Breast epithelium (tissue), 4 donors: ENCODE measurements around the gene FZR1. TPM values are rescaled to one million over a fixed set of nuclear protein-coding genes. Genes with fewer than 3 reads are reported as not detected.

Experiments used
- DNase-seq, 2 donors: peaks; one replicate each; pipeline ENCODE4 v3.0.0-alpha.2; 2019; ENCODE audit warnings: low spot score in 2 of 2
- H3K27ac ChIP-seq, 2 donors: fragments of 200-600 bp; sonication (generic) in 1 of 2; one replicate each; pipeline ENCODE4 v1.5.1; 2016 to 2019; ENCODE audit warnings: mild to moderate bottlenecking in 1 of 2
- H3K27me3 ChIP-seq, 2 donors: fragments of 200-600 bp; sonication (generic) in 1 of 2; one replicate each; pipeline versions ENCODE4 v1.5.1 to v1.6.0; 2017 to 2019; ENCODE audit warnings: control low read depth in 1 of 2, mild to moderate bottlenecking in 1 of 2
- H3K36me3 ChIP-seq: fragments of 200-600 bp; one replicate; pipeline ENCODE4 v1.5.1; 2019
- H3K4me1 ChIP-seq, 2 donors: fragments of 200-600 bp; sonication (generic); one replicate each; pipeline ENCODE4 v1.5.1; 2016 to 2019; ENCODE audit warnings: control low read depth in 1 of 2
- H3K4me3 ChIP-seq, 3 donors: fragments of 200-600 bp; sonication (generic); 1 replicate in 2 of 3; 2 replicates in 1 of 3; pipeline ENCODE4 v1.5.1; 2016 to 2019; ENCODE audit warnings: mild to moderate bottlenecking in 3 of 3, moderate library complexity in 2 of 3
- H3K9me3 ChIP-seq, 2 donors: fragments of 200-600 bp; sonication (generic) in 1 of 2; one replicate each; pipeline ENCODE4 v1.5.1; 2016 to 2019; ENCODE audit warnings: control low read depth in 1 of 2
- POLR2A ChIP-seq: fragments of 450-650 bp; IDR thresholded peaks from one replicate; pipeline ENCODE4 v1.6.1; 2016; ENCODE audit warnings: antibody characterized with exemption, mild to moderate bottlenecking, moderate library complexity
- POLR2AphosphoS5 ChIP-seq, 3 donors: sonication (generic); formaldehyde crosslinking; IDR thresholded peaks; one replicate each; pipeline ENCODE4 v1.6.1; 2017; ENCODE audit warnings: antibody characterized with exemption in 3 of 3
- intact Hi-C: fragments of 100-400 bp; cut with DNase I; formaldehyde crosslinking; loops from one replicate; pipeline ENCODE4 v1.15.1; 2023; ENCODE audit warnings: low total_unique reads
- total RNA-seq, 3 donors: library from RNA; depleted of rRNA; stranded (reverse); fragments of >200 nt; gene quantifications; one replicate each; pipeline ENCODE4 v1.1.0, GENCODE V29; 2016
- TF ChIP-seq, protein P1 (sequence below), 3 donors: fragments of 450-650 bp; IDR thresholded peaks; one replicate each; pipeline ENCODE4 v1.5.1; 2016 to 2017; ENCODE audit warnings: antibody characterized with exemption in 3 of 3, mild to moderate bottlenecking in 3 of 3, moderate library complexity in 3 of 3

The FZR1 gene
- total RNA-seq, 3 donors from 2014 or later = 15.8 to 28.7 (median 26.5) TPM

GRCh38 chr19:3524078-3524842, 18.1 kb downstream of the FZR1 start:
- no peaks in the 10 kb centered on the region for H3K9me3 ChIP-seq
- no peaks in the 10 kb centered on the region for H3K27me3 ChIP-seq
- no peak overlapping the region for H3K4me3 ChIP-seq
- intact Hi-C loops = no loop called here
- H3K27ac ChIP-seq = no peak overlapping the region
- DNase-seq = no peak
- H3K4me1 ChIP-seq = no peaks in the 10 kb centered on the region
- TF ChIP-seq POLR2A = no peak
- TF ChIP-seq, protein P1, sequence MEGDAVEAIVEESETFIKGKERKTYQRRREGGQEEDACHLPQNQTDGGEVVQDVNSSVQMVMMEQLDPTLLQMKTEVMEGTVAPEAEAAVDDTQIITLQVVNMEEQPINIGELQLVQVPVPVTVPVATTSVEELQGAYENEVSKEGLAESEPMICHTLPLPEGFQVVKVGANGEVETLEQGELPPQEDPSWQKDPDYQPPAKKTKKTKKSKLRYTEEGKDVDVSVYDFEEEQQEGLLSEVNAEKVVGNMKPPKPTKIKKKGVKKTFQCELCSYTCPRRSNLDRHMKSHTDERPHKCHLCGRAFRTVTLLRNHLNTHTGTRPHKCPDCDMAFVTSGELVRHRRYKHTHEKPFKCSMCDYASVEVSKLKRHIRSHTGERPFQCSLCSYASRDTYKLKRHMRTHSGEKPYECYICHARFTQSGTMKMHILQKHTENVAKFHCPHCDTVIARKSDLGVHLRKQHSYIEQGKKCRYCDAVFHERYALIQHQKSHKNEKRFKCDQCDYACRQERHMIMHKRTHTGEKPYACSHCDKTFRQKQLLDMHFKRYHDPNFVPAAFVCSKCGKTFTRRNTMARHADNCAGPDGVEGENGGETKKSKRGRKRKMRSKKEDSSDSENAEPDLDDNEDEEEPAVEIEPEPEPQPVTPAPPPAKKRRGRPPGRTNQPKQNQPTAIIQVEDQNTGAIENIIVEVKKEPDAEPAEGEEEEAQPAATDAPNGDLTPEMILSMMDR (IDR thresholded peaks at IDR 0.05) = no peak
- no peak for TF ChIP-seq POLR2AphosphoS5 (IDR thresholded peaks at IDR 0.05)
- H3K36me3 ChIP-seq = peaks cover 4% of the 10 kb centered on the region

DNA sequence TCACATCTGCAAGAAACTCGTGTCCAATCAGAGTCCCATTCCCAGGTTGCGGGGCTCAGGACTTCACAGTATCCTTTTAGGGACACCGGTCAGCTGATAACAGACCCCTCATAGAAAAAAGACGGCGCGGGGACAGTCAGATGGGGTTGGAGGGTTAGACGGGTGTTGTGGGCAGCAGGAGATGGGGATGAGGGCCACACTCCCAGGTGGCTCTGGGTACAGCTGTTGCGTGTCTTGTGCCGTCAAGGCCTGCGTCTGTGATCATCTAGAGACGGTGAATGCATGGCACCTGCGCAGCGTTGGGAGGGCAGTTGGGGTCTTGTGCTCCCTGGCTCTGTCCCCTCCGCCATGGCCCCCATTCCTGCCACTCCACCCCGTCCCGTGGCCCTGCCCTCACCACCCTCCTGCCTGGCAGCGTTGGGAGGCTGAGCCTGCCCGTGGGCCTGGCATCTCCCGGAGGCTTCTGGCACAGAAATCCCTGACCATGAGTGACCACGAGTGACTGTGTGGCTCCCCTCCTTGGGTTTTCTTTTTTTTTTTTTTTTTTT, 18.9 kb downstream of the FZR1 start:
- intact Hi-C loops = no loop called here
- H3K36me3 ChIP-seq = peaks cover 4% of the 10 kb centered on the region

GRCh38 chr19:3526507-3527237, 20.6 kb downstream of the FZR1 start:
- Histone ChIP-seq H3K36me3 (peaks cover 4% of the 10 kb centered on the region), H3K27me3 (no peaks in the 10 kb centered on the region), H3K9me3 (no peaks in the 10 kb centered on the region), H3K27ac (no peak overlapping the region), H3K4me3 (no peak overlapping the region), H3K4me1 (no peaks in the 10 kb centered on the region)
- intact Hi-C loops = no loop called here
- DNase-seq = no peak
- TF ChIP-seq, protein P1 (IDR thresholded peaks at IDR 0.05) = no peak
- TF ChIP-seq POLR2AphosphoS5 (IDR thresholded peaks at IDR 0.05) = no peak
- no peak for TF ChIP-seq POLR2A

More for the DNA sequence above, 18.9 kb downstream of the FZR1 start:
- no peak for DNase-seq
- Histone ChIP-seq H3K9me3 (no peaks in the 10 kb centered on the region), H3K4me3 (no peak overlapping the region), H3K4me1 (no peaks in the 10 kb centered on the region), H3K27ac (no peak overlapping the region), H3K27me3 (no peaks in the 10 kb centered on the region)
- TF ChIP-seq POLR2AphosphoS5 (IDR thresholded peaks at IDR 0.05) (no peak), POLR2A (no peak)
- TF ChIP-seq, protein P1 (IDR thresholded peaks at IDR 0.05) = no peak

GRCh38 chr19:3527238-3527910, 21.3 kb downstream of the FZR1 start:
- H3K27ac ChIP-seq = no peak overlapping the region
- H3K9me3 ChIP-seq = no peaks in the 10 kb centered on the region
- TF ChIP-seq, protein P1 (IDR thresholded peaks at IDR 0.05) = no peak
- TF ChIP-seq POLR2AphosphoS5 (IDR thresholded peaks at IDR 0.05) = no peak
- TF ChIP-seq POLR2A = no peak

More at GRCh38 chr19:3527238-3527910, 21.3 kb downstream of the FZR1 start:
- intact Hi-C loops = no loop called here
- H3K27me3 ChIP-seq = no peaks in the 10 kb centered on the region
- no peak overlapping the region for H3K4me3 ChIP-seq
- H3K36me3 ChIP-seq = peaks cover 9% of the 10 kb centered on the region
- no peaks in the 10 kb centered on the region for H3K4me1 ChIP-seq
- DNase-seq = no peak
